UCSD-AML1 (cell line): ENCODE measurements around the gene CHST10.
"Not testable (repeated sequence)": the region's sequence is repeated elsewhere in the genome, so short reads cannot be mapped to it uniquely, and the experiment has no call there.

Experiments used
- DNase-seq: peaks from one replicate; lab custom pipeline; 2025; ENCODE audit not compliant: unreplicated experiment; lab: John Stamatoyannopoulos, UW

The CHST10 gene

GRCh38 chr2:100394111-100394641 lies 23.3 kb downstream of the CHST10 start:
- no peak for DNase-seq

- DNase-seq, result no peak
These were observed 24.1 kb downstream of the CHST10 start for GRCh38 chr2:100393362-100393761.

- no peak for DNase-seq
These were observed 24.8 kb downstream of the CHST10 start for GRCh38 chr2:100392715-100393114.

GRCh38 chr2:100391735-100392515 lies 25.5 kb downstream of the CHST10 start:
- no peak for DNase-seq

- DNase-seq, result no peak
These were observed 27.2 kb downstream of the CHST10 start for GRCh38 chr2:100390001-100390940.

GRCh38 chr2:100388703-100389102 lies 28.8 kb downstream of the CHST10 start:
- DNase-seq, result no peak

- no peak for DNase-seq
These were observed 33.5 kb downstream of the CHST10 start for GRCh38 chr2:100383954-100384353.

GRCh38 chr2:100383306-100383705 lies 34.2 kb downstream of the CHST10 start:
- DNase-seq, result no peak

GRCh38 chr2:100381240-100381639 lies 36.2 kb downstream of the CHST10 start:
- DNase-seq, result peak; percentile 57

- no peak for DNase-seq
These were observed 36.8 kb downstream of the CHST10 start for GRCh38 chr2:100380681-100381080.

- no peak for DNase-seq
These were observed 40.6 kb downstream of the CHST10 start for GRCh38 chr2:100376836-100377235.

GRCh38 chr2:100367163-100367562 lies 50.3 kb downstream of the CHST10 start:
- no peak for DNase-seq

- DNase-seq, result no peak
These were observed 52.0 kb downstream of the CHST10 start for GRCh38 chr2:100365434-100365833.

GRCh38 chr2:100362269-100362668 lies 55.2 kb downstream of the CHST10 start:
- not testable (repeated sequence) for DNase-seq

- DNase-seq, result no peak
These were observed 57.9 kb downstream of the CHST10 start for GRCh38 chr2:100359576-100359975.

- DNase-seq, result no peak
These were observed 58.9 kb downstream of the CHST10 start for GRCh38 chr2:100358554-100358953.

- DNase-seq, result no peak
These were observed 64.9 kb downstream of the CHST10 start for GRCh38 chr2:100352521-100352920.

GRCh38 chr2:100350661-100351185 lies 66.7 kb downstream of the CHST10 start:
- no peak for DNase-seq

GRCh38 chr2:100345144-100345543 lies 72.3 kb downstream of the CHST10 start:
- DNase-seq, result not testable (repeated sequence)

- DNase-seq, result no peak
These were observed 73.0 kb downstream of the CHST10 start for GRCh38 chr2:100344433-100344832.

- not testable (repeated sequence) for DNase-seq
These were observed 75.0 kb downstream of the CHST10 start for GRCh38 chr2:100342466-100342865.
